Endodermal cell (in vitro differentiated cells): ENCODE measurements around the gene KCNIP4. TPM values are rescaled to one million over a fixed set of nuclear protein-coding genes. Genes with fewer than 3 reads are reported as not detected.

Source experiments
- DNase-seq: peaks from one replicate; pipeline ENCODE4 v3.0.0-alpha.2; 2017
- H3K27ac ChIP-seq: 2 replicates; pipeline ENCODE4 v1.5.1; 2013; ENCODE audit warnings: mild to moderate bottlenecking, low read depth, low read length, moderate library complexity
- H3K27me3 ChIP-seq: 2 replicates; pipeline ENCODE4 v1.6.1; 2013; ENCODE audit warnings: mild to moderate bottlenecking, low read length, moderate library complexity; ENCODE audit not compliant: insufficient read depth, control insufficient read depth, poor library complexity, severe bottlenecking
- H3K36me3 ChIP-seq: 2 replicates; pipeline ENCODE4 v1.7.0; 2013; ENCODE audit warnings: mild to moderate bottlenecking, low read length, moderate library complexity; ENCODE audit not compliant: control insufficient read depth, insufficient read depth
- H3K4me1 ChIP-seq: one replicate; pipeline ENCODE4 v1.7.0; 2013; ENCODE audit warnings: low read length; ENCODE audit not compliant: control insufficient read depth, insufficient read depth
- H3K4me3 ChIP-seq: 2 replicates; pipeline ENCODE4 v1.5.1; 2013; ENCODE audit warnings: mild to moderate bottlenecking, low read length, moderate library complexity
- H3K9ac ChIP-seq: 2 replicates; pipeline ENCODE4 v1.6.1; 2013; ENCODE audit warnings: mild to moderate bottlenecking, low read length, moderate library complexity; ENCODE audit not compliant: poor library complexity, severe bottlenecking; ENCODE audit errors: extremely low read depth
- H3K9me3 ChIP-seq: 2 replicates; pipeline ENCODE4 v1.6.1; 2013; ENCODE audit warnings: mild to moderate bottlenecking, low read length, moderate library complexity; ENCODE audit not compliant: control insufficient read depth
- H3K27ac Mint-ChIP-seq: 2 replicates; pipeline ENCODE4 v1.8.0; 2020; ENCODE audit warnings: mixed read lengths
- H3K27me3 Mint-ChIP-seq: 2 replicates; pipeline ENCODE4 v1.8.0; 2021; ENCODE audit warnings: mild to moderate bottlenecking, mixed read lengths; ENCODE audit not compliant: insufficient read depth
- H3K36me3 Mint-ChIP-seq: 2 replicates; pipeline ENCODE4 v1.8.0; 2020; ENCODE audit warnings: low read depth, mixed read lengths
- H3K4me1 Mint-ChIP-seq: 2 replicates; pipeline ENCODE4 v1.8.0; 2020; ENCODE audit warnings: mixed read lengths
- H3K4me3 Mint-ChIP-seq: 2 replicates; pipeline ENCODE4 v1.8.0; 2020; ENCODE audit warnings: mild to moderate bottlenecking, moderate library complexity, mixed read lengths
- H3K9me3 Mint-ChIP-seq: 2 replicates; pipeline ENCODE4 v1.8.0; 2020; ENCODE audit warnings: mild to moderate bottlenecking, mixed read lengths
- CTCF ChIP-seq: fragments of 200-600 bp; sonication (generic); conservative IDR thresholded peaks from 2 replicates; pipeline ENCODE4 v1.5.0; 2021; ENCODE audit warnings: antibody characterized with exemption, mild to moderate bottlenecking
- WGBS, 2 experiments: methylation state at CpG; one replicate each; pipeline versions ENCODE4 v1.1.5 to v1.1.7; 2013; ENCODE audit warnings: missing lambda C conversion rate in 2 of 2, mixed read lengths in 1 of 2; ENCODE audit not compliant: insufficient coverage in 1 of 2, insufficient read length in 1 of 2; 5-methylcytosine and 5-hydroxymethylcytosine counted together
- total RNA-seq, 2 donors: library from RNA; stranded (reverse); fragmentation: NEBNext Ultra II Directional in 1 of 2; extraction: Animal tissue kit (Norgen Biotek cat#: 25700) in 1 of 2; gene quantifications; 2 replicates in 1 of 2; 3 replicates in 1 of 2; pipeline ENCODE4 v1.2.1, GENCODE V29; 2021

The KCNIP4 gene
- total RNA-seq, 2 donors from 2014 or later: not detected

- H3K4me1 ChIP-seq: no peaks in the 10 kb centered on the region
- Mint-ChIP-seq H3K36me3 (no peaks in the 10 kb centered on the region), H3K4me3 (no peak overlapping the region), H3K27me3 (no peaks in the 10 kb centered on the region), H3K27ac (no peak overlapping the region), H3K4me1 (no peaks in the 10 kb centered on the region), H3K9me3 (no peaks in the 10 kb centered on the region)
- H3K4me3 ChIP-seq: no peak overlapping the region
- no peak overlapping the region for H3K9ac ChIP-seq
- no peak overlapping the region for H3K27ac ChIP-seq
- no peak for TF ChIP-seq CTCF
- no peaks in the 10 kb centered on the region for H3K27me3 ChIP-seq
- WGBS, 2 experiments: 86 to 87% methylated on average over 1 of the region's 1 CpG
- no peaks in the 10 kb centered on the region for H3K9me3 ChIP-seq
- H3K36me3 ChIP-seq: no peaks in the 10 kb centered on the region
- DNase-seq: no peak
Observed at GRCh38 chr4:21709031-21709430, 239.5 kb downstream of the KCNIP4 start.

GRCh38 chr4:21699446-21699845 lies 249.1 kb downstream of the KCNIP4 start:
- WGBS, 2 experiments: 41 to 61% methylated on average over 4 of the region's 4 CpGs
- no peak overlapping the region for H3K9ac ChIP-seq
- Mint-ChIP-seq H3K9me3 (no peaks in the 10 kb centered on the region), H3K27ac (no peak overlapping the region), H3K4me1 (peaks cover 7% of the 10 kb centered on the region), H3K27me3 (peaks cover 5% of the 10 kb centered on the region), H3K36me3 (no peaks in the 10 kb centered on the region), H3K4me3 (no peak overlapping the region)
- no peak overlapping the region for H3K4me3 ChIP-seq
- DNase-seq: no peak
- no peak for TF ChIP-seq CTCF
- H3K36me3 ChIP-seq: no peaks in the 10 kb centered on the region
- H3K27me3 ChIP-seq: no peaks in the 10 kb centered on the region
- H3K27ac ChIP-seq: no peak overlapping the region
- no peaks in the 10 kb centered on the region for H3K9me3 ChIP-seq
- H3K4me1 ChIP-seq: no peaks in the 10 kb centered on the region

GRCh38 chr4:21697583-21697982 lies 251.0 kb downstream of the KCNIP4 start:
- Mint-ChIP-seq H3K4me1 (peaks cover 7% of the 10 kb centered on the region), H3K9me3 (no peaks in the 10 kb centered on the region), H3K36me3 (no peaks in the 10 kb centered on the region), H3K4me3 (peak overlapping the region; percentile 30), H3K27ac (no peak overlapping the region), H3K27me3 (peaks cover 5% of the 10 kb centered on the region)
- 15 to 23% methylated on average over 5 to 10 of the region's 10 CpGs for WGBS, 2 experiments
- no peak overlapping the region for H3K9ac ChIP-seq
- peak overlapping the region; percentile 43 for H3K4me3 ChIP-seq
- no peak for TF ChIP-seq CTCF
- no peaks in the 10 kb centered on the region for H3K36me3 ChIP-seq
- no peaks in the 10 kb centered on the region for H3K27me3 ChIP-seq
- no peaks in the 10 kb centered on the region for H3K9me3 ChIP-seq
- no peak overlapping the region for H3K27ac ChIP-seq
- DNase-seq: peak; percentile 94
- H3K4me1 ChIP-seq: no peaks in the 10 kb centered on the region
